ENCODE data around the gene PNMA5.
"Not testable (repeated sequence)": the region's sequence is repeated elsewhere in the genome, so short reads cannot be mapped to it uniquely, and the experiment has no call there.

PNMA5 gene

DNA sequence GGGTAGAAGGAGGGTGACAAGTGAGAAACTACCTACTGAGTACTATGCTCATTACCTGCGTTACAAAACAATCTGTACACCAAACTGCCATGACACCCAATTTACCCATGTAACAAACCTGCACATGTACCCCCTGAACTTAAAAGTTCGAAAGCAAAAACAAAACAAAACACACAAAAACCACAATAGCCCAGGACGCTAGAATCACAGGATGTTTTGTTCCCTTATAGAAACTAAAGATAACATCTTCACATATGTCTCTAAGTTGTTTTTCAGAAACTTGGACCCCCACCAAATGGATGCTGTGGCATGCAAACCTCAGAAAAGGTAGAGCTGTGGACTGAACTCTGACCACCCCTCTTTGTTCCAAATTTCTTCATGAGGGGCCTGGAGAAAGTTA lies 25.2 kb upstream of the PNMA5 start:
- no peak overlapping the region for H3K4me3 Mint-ChIP-seq
- no peak for DNase-seq
- peaks cover 60% of the 10 kb centered on the region for H3K27me3 Mint-ChIP-seq (ENCODE audit: low read depth, poor library complexity)
- no peaks in the 10 kb centered on the region for H3K4me1 Mint-ChIP-seq
- H3K27ac Mint-ChIP-seq, result no peak overlapping the region
- TF ChIP-seq, protein P1, sequence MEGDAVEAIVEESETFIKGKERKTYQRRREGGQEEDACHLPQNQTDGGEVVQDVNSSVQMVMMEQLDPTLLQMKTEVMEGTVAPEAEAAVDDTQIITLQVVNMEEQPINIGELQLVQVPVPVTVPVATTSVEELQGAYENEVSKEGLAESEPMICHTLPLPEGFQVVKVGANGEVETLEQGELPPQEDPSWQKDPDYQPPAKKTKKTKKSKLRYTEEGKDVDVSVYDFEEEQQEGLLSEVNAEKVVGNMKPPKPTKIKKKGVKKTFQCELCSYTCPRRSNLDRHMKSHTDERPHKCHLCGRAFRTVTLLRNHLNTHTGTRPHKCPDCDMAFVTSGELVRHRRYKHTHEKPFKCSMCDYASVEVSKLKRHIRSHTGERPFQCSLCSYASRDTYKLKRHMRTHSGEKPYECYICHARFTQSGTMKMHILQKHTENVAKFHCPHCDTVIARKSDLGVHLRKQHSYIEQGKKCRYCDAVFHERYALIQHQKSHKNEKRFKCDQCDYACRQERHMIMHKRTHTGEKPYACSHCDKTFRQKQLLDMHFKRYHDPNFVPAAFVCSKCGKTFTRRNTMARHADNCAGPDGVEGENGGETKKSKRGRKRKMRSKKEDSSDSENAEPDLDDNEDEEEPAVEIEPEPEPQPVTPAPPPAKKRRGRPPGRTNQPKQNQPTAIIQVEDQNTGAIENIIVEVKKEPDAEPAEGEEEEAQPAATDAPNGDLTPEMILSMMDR (IDR thresholded peaks at IDR 0.05), result no peak
- no peaks in the 10 kb centered on the region for H3K36me3 Mint-ChIP-seq (ENCODE audit: low read depth)
- peaks cover 54% of the 10 kb centered on the region for H3K9me3 Mint-ChIP-seq

DNA sequence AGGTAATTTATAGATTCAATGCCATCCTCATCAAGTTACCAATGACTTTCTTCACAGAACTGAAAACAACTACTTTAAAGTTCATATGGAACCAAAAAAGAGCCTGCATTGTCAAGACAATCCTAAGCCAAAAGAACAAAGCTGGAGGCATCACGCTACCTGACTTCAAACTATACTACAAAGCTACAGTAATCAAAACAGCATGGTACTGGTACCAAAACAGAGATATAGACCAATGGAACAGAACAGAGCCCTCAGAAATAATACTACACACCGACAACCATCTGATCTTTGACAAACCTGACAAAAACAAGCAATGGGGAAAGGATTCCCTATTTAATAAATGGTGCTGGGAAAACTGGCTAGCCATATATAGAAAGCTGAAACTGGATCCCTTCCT lies 23.3 kb upstream of the PNMA5 start:
- not testable (repeated sequence) for H3K4me1 Mint-ChIP-seq; H3K4me3 Mint-ChIP-seq; DNase-seq; H3K36me3 Mint-ChIP-seq (ENCODE audit: low read depth); H3K27ac Mint-ChIP-seq
- Mint-ChIP-seq H3K9me3 (peaks cover 53% of the 10 kb centered on the region), H3K27me3 (ENCODE audit: low read depth, poor library complexity) (peaks cover 59% of the 10 kb centered on the region)

DNA sequence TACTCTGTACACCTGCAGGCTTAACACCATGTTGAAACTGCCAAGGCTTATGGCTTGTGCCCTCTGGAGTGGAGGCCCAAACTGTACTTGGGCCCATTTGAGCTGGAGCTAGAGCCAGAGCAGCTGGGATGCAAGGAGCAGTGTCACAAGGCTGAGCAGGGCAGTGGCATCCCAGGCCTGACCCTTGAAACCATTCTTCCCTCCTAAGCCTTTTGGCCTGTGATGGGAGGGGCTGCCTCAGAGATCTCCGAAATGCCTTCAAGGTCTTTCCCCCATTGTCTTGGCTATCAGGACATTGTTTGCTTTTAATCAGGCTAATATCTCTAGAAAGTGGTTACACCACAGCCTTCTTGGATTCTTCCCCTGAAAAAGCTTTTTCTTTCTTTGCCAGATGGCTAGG lies 10.9 kb upstream of the PNMA5 start:
- Mint-ChIP-seq H3K27ac (no peak overlapping the region), H3K4me3 (no peak overlapping the region), H3K9me3 (peaks cover 70% of the 10 kb centered on the region), H3K27me3 (ENCODE audit: low read depth, poor library complexity) (peaks cover 44% of the 10 kb centered on the region), H3K4me1 (no peaks in the 10 kb centered on the region), H3K36me3 (ENCODE audit: low read depth) (no peaks in the 10 kb centered on the region)
- DNase-seq, result no peak
- TF ChIP-seq, protein P1 (IDR thresholded peaks at IDR 0.05), result no peak

DNA sequence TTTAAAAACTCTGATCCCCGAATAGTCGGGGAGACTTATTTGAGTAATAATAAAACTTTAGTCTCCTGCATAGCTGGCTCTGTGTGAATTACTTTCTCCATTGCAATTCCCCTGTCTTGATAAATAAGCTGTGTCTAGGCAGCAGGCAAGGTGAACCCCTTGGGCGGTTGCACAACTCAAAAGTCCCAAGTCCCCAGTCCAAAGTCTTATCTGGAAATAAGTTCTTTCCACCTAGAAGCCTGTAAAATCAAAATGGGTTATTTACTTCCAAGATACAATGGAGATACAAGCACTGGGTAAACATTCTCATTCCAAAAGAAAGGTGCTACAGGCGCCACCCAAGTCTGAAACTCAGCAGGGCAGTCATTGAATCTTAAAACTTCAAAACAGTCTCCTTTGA lies 10.1 kb upstream of the PNMA5 start:
- no peak overlapping the region for H3K27ac Mint-ChIP-seq
- TF ChIP-seq, protein P1 (IDR thresholded peaks at IDR 0.05), result no peak
- no peak for DNase-seq

DNA sequence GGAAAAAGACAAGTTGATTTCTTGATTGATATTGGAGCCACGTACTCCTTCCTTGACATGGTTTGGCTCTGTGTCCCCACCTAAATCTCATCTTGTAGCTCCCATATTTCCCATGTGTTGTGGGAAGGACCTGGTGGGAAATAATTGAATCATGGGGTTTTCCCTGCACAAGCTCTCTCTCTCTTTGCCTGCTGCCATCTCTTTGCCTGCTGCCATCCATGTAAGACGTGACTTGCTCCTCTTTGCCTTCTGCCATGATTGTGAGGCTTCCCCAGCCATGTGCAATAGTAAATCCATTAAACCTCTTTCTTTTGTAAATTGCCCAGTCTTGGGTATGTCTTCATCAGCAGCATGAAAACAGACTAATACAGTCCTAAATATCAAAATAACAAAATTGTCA lies 8.3 kb upstream of the PNMA5 start:
- peaks cover 62% of the 10 kb centered on the region for H3K9me3 Mint-ChIP-seq
- not testable (repeated sequence) for H3K4me3 Mint-ChIP-seq

More for the DNA sequence above, 10.1 kb upstream of the PNMA5 start:
- Mint-ChIP-seq H3K9me3 (peaks cover 70% of the 10 kb centered on the region), H3K27me3 (ENCODE audit: low read depth, poor library complexity) (peaks cover 47% of the 10 kb centered on the region), H3K4me3 (no peak overlapping the region), H3K4me1 (no peaks in the 10 kb centered on the region), H3K36me3 (ENCODE audit: low read depth) (no peaks in the 10 kb centered on the region)

DNA sequence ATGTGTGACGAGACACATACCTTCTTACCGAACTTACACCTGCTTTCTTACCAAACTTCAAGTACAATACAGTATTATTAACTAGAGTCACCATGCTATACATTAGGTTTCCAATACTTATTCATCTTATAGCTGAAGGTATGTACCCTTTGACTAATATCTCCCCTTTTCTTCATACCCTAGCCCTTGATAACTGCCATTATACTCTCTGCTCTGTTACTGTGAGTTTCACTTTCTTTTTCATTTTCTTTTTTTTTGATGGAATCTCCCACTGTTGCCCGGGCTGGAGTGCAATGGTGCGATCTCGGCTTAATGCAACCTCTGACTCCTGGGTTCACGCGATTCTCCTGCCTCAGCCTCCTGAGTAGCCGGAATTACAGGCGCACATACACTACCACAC lies 3.4 kb upstream of the PNMA5 start:
- Mint-ChIP-seq H3K9me3 (peaks cover 50% of the 10 kb centered on the region), H3K4me1 (no peaks in the 10 kb centered on the region), H3K36me3 (ENCODE audit: low read depth) (no peaks in the 10 kb centered on the region), H3K27me3 (ENCODE audit: low read depth, poor library complexity) (peaks cover 11% of the 10 kb centered on the region), H3K27ac (no peak overlapping the region), H3K4me3 (no peak overlapping the region)
- TF ChIP-seq, protein P1 (IDR thresholded peaks at IDR 0.05), result no peak
- no peak for DNase-seq

More for the DNA sequence above, 8.3 kb upstream of the PNMA5 start:
- not testable (repeated sequence) for H3K27ac Mint-ChIP-seq; DNase-seq; H3K4me1 Mint-ChIP-seq; H3K36me3 Mint-ChIP-seq (ENCODE audit: low read depth)
- peaks cover 33% of the 10 kb centered on the region for H3K27me3 Mint-ChIP-seq (ENCODE audit: low read depth, poor library complexity)

DNA sequence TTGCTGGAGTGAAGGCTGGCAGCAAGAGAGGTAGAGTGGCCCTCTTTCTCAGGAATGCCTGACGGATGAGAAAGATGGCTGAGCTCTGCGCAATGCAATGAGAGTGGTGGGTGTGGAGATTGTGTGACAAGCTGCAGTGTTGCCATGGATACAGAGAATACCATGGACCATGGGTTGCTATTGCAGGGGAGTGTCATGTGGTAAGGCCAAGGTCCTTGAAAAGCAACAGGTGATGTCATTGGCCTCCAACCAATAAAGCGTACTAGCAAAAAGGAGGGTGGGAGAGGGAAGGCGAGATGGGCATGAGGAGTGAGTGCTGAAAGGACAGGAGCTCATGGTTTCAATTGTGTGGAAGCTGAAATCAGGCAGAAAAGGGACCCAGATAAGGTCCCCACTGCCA lies 1.8 kb downstream of the PNMA5 start:
- Mint-ChIP-seq H3K4me1 (no peaks in the 10 kb centered on the region), H3K9me3 (peaks cover 61% of the 10 kb centered on the region), H3K36me3 (ENCODE audit: low read depth) (no peaks in the 10 kb centered on the region), H3K27me3 (ENCODE audit: low read depth, poor library complexity) (peaks cover 7% of the 10 kb centered on the region), H3K27ac (no peak overlapping the region), H3K4me3 (no peak overlapping the region)
- TF ChIP-seq, protein P1 (IDR thresholded peaks at IDR 0.05), result no peak
- DNase-seq, result no peak
